ENCODE results near the gene RAP1GDS1.
A peak's percentile ranks its signal among the peaks of the same experiment; 100 is the strongest.

Gene RAP1GDS1, protein sequence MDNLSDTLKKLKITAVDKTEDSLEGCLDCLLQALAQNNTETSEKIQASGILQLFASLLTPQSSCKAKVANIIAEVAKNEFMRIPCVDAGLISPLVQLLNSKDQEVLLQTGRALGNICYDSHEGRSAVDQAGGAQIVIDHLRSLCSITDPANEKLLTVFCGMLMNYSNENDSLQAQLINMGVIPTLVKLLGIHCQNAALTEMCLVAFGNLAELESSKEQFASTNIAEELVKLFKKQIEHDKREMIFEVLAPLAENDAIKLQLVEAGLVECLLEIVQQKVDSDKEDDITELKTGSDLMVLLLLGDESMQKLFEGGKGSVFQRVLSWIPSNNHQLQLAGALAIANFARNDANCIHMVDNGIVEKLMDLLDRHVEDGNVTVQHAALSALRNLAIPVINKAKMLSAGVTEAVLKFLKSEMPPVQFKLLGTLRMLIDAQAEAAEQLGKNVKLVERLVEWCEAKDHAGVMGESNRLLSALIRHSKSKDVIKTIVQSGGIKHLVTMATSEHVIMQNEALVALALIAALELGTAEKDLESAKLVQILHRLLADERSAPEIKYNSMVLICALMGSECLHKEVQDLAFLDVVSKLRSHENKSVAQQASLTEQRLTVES

DNA sequence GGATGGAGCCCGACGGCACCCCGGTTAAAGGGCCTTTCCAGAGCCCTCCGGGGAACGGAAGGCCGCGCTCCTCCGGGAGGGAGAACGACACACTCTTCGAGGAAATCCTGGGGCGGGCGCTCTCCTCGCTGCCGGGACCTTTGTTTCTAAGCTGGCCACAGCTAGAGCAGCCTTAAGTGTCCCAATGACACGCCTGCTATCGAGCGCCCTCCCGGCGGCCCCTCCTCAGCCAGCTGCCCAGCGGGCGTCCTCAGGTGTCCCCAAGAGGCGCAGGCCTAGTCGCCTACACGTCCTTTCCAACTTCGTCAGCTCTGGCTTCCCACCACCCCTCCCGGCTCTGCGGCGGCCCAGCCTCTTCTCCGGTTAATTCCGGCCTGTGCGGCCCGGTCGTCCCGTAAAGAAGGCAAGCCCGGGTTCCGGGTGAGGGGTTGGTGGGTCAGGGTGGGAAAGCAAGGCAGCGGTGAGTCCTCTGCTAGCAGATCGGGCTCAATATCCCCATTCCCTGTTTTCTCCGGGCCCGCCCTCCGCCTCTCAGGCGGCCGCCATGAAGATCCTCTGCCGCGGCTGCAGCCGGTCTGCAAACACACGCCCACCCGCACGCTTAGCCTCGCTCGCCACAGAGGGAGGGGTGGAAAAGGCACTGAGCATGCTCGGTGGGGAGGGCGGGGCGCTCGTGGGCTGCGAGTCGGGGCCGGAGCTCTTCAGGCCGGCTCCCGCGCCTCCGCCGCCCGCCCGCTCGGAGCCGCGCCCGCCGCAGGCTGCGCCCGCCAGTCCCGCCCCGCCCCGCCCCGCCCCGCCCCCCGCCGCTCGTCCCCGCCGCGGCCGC, at the start of gene RAP1GDS1:
RAP1GDS1 (plus strand) TSS at position 806 of the 826 bp plus-strand sequence. CDS start 182 bp downstream, outside the sequence.
- DNase-seq: peak; percentile 94 to 95

DNA sequence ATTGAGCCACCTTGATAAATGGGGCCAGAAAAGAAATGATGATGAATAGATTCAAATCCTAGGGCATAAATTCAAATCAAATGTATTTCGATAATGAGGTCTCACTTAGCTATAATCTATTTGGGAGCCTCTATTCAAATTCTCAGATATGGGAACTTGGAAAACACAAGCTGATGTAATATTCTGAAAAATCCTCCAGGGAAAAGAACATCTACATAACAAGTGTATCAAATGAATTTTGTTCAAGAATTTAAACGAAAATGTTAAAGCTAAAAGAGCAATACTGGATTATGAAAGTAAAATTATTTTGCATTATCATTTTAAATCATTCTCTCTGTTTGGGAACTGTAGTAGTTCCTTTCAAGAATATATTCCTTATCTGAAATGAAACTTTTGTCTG, 38.9 kb upstream of the RAP1GDS1 start:
- no peak for DNase-seq

DNA sequence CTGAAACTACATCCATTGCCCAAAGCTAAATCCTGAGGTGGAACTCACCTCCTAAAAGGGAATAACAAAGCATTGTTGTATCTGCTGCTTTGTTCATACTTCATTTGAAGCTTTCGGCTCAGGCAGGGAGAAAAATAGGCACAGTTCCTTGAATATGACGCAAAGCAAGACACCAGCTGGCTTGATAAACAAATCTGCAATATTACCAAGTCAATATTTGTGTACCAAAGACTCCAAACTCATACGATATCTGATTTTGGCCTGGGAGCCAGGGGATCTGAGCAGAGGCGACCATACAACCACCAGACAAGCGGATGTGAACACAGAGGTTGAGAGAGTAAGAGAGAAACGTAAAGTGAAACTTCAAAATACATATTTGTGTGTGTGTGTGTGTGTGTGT, 34.8 kb upstream of the RAP1GDS1 start:
- DNase-seq: no peak

DNA sequence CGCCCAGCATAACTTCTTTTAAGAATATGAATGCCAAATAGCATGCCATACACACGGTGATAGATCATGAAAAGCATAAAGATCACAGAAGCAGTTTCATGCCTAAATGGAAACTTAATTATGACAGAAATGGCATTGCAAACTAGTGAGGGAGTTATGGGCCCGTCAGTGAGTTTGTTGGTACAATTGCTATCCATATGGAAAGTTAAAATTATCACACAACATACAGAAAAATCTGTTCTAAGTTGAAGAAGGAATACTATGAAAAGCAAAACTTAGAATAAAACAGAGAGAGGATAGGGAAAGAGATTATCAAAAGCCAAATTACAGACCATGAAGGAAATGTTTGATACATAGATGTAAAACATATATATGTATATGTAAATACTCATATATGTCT, 30.2 kb upstream of the RAP1GDS1 start:
- DNase-seq: no peak

DNA sequence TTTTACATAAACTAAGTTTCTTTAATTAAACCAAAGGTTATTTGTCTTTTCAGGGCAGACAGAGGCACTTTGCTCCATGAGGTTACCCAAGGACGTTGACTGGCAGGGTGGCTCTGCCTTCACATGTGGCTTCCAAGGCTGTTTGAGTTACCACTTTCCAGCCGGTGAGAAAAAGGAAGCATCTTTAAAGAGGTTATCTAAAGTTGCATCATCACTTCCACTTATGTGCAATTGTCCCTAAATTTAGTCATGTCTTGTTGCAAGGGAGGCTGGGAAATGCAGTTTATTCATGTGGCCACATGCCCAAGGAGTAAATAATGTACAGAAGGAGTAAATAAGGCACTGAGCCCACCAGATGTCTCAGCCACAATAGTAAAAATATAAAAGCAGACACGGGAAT, 29.0 kb upstream of the RAP1GDS1 start:
- no peak for DNase-seq

DNA sequence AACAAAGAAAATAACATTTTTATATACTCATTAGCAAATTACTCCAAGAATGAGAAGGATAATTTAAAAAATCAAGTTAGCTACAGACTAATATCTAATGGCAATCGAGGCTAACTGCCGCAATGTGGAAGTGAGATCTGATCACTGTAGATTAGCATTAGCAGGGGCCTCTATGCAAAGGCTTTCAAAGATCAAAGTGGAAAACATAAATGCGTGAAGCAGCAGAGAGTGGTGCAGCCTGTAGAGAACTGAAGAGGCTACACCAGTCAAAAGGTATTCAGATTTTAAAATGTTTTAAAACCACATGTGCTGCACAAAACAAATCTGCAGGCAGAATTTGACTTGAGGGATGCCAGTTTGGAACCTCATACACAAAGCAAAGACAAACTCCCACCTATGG, 24.0 kb upstream of the RAP1GDS1 start:
- no peak for DNase-seq

DNA sequence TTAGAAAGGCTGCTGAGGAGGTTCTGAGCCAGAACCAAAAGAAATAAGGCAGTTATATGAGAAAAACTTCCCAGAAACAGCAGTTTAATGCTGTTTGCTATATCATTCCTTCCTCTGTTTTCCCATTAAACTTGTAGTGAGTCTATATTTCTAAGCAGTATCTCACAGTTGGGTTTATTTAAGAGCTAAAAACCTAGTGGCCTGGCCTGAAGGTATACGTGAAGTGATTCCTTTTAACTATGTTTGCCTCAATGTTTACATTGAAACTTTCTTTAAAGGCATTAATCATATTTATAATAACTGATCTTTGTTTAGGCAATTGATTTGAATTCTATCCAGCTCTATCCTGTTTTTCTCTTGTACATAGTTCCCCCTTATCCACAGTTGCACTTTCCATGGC, 19.1 kb upstream of the RAP1GDS1 start:
- DNase-seq: no peak

DNA sequence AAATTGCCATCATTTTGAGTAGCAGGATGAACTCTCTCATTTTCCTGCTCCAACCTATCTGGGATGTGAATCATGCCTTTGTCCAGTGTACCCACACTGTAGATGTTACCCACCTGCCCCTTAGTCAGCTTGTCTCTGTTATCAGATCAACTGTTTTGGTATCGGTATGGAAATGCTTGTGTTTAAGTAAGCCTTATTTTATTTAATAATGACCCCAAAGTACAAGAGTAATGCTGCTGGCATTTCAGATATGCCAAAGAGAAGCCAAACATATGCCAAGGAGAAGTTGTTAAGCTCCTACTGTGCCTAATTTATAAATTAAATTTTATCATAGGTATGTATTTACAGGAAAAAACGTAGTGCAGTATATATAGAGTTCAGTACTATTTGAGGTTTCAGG, 18.6 kb upstream of the RAP1GDS1 start:
- DNase-seq: no peak

DNA sequence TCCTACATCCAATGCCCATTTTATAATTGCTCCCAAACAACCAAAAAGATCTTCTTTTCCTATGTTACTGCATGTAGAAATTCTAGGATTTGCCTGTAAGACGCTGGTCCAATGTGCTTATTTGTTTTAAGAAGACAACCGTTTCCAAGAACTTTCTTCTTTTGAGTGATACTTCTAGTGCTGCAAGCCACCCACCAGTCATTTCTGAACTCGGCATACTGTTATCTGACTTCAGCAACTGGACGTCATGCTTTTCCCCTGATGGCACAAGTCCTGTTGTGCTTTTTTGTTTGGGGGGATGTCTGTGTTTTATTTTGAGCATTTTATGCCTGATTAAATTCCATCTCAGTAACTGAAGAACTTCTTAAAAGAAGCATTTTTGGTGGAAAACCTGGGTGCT, 16.0 kb upstream of the RAP1GDS1 start:
- no peak for DNase-seq

DNA sequence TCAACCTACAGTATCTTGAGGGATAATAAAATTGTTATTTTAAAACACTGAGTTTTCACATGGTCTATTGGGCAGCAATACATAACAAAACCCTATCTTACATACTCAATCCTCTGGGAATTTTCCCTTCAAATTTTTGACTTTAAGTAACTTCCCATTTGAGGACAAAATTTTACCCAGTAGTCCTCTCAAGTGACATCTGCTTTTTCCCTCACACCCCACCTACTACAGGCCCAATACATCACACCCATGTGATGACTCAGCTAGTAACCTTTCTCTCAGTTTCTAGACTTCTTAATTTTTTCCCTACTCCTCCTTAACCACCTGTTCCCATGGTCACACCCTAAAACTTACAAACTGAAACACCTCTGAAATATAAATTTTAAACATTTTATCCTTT, 12.2 kb upstream of the RAP1GDS1 start:
- no peak for DNase-seq

DNA sequence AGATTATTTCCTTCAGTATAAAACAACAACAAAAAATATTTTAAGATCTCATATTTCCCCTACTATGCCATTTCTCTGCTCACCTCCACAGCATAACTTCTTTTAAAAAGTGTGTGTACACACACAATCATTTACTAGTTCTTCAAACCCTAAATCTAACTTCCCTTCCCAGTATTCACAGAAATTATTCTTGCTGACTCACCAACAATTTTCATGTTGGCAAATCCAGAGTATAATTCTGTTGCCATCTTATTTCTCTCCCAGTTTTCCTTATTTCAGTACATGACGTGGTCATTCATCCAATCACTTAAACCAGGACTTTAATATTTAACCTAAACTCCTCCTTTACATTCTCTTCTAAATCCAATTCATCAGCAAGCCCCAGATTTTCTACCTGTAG, 11.4 kb upstream of the RAP1GDS1 start:
- no peak for DNase-seq

DNA sequence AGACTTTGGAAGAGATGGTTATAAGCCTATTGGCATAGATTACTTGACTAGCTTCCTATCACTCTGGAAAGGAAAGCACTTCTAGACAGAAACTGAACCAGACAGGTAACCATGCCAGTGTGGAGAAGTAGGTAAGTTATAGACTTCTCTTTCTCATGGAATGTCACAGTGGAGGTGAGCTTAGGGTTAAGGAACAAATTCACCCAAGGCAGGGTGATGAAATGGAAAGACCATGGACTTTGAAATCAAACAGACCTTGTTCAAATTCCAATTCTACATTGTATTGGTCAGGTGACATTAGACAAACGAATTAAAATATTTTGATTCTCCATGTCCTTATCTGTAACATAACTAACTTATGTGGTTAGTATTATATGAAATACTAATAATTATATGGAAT, 7.7 kb upstream of the RAP1GDS1 start:
- no peak for DNase-seq

DNA sequence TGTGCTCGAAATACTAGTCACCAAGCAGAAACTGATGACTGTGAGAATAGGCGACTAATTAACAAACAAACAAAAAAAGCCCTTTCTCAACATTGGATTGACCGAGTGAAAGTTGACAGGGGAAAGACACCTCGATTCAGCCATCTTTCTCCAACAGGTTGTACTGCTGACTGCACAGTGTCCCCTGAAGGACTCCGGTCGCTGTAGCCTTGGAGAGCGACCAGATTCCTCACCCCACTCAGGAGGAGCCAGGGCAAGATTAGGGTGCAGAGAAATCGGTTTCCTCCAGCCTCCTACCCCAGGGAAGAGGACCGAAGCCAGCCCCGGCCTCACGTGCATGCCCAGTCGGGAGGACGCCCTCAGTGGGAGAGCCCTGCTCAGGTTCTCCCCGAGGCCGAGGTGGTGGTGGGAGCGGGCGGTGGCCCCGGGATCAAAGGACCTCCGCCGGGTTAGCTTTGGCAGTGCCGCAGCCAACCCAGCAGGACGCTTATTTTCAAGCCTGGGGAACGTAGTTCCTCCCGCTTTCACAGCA, 1.1 kb upstream of the RAP1GDS1 start:
- DNase-seq: peak in 1 of 2 experiments; percentile 68

DNA sequence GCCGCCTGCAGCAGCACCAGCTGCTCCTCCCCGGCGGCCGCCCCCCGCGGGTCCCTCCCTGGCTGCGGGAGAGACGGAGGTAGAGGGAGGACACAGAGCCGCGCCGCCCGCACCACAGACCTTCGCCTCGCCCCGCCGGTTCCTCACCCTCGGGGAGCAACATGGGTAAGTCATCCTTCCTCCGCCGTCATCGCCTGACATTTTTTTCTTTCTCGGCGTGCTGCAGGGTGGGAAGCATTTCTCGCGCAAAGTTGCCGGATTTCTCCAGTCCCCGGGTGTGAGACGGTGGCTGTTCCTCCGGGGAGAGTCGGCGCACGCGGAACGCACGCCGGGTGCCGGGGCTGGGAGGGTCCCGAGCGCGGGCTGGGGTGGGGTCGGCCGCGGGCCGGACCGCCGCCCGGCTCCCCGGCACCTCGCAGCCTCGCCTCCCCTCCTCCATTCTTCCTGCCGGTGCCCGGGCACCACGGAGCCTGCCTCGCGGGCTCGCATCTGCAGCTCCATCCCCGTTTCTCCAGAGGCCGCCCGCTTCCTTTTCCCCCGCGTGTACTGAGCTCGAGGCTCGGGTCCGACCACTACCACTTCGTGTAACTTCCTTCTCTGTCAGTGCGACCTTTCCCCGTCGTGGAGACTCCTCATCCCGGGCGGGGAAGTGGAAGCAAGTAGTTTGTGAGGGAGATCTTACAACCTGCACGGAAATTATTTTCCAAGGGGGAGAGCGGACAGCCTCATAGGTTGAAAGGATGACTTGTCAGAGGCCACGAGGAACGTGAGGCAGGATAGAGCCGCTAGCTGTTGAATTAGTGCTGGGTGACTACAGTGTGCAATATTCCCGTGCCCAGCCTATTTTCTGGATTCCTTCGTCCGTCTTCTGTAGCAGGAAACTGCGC, 464 bp downstream of the RAP1GDS1 start:
- DNase-seq: peak; percentile 66 to 76

DNA sequence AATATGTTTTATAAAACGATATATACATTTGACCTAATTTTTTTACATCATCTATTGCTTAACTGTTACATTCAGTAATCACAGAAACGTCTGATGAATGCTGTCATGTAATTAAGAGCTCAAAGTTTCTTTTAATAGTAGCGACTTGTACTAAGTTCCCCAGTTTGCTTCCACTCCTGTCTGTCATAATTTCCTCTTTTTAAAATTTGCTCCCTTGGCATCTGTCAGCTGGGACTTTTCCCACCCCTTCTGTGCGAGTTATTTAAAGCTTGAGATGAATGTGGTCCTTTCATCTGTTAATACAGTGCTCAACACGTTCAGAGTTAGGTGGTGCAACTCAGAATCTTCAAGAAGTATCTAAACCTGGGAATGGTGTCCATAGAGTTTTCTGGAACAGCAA, 1.2 kb downstream of the RAP1GDS1 start:
- DNase-seq: no peak

DNA sequence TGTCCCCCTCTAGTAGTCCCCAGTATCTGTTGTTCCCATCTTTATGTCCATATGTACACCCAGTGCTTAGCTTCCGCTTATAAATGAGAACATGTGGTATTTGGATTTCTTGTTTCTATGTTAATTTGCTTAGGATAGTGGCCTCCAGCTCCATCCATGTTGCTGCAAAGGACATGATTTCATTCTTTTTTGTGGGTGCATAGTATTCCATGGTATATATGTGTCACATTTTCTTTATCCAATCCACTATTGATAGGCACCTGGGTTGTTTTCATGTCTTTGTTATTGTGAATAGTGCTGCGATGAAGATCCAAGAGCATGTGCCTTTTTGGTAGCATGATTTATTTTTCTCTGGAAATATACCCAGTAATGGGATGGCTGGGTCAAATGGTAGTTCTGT, 6.3 kb downstream of the RAP1GDS1 start:
- no peak for DNase-seq

DNA sequence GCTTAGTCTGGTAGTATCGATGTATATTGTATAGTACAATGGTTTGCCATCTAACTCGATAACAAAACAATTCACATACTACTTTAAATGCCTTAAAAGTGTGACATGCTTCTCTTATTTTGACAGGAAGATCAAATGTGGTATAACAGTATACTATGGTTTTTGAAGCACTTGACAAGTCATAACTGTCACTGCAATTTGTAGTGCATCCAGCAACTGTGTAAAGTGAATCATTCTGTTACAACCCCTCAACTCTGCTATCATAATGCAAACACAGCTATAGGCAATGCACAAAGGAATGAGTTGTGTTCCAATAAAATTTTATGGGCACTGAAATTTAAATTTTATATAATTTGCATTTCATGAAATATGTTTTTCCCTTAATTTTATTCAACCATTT, 14.0 kb downstream of the RAP1GDS1 start:
- no peak for DNase-seq

DNA sequence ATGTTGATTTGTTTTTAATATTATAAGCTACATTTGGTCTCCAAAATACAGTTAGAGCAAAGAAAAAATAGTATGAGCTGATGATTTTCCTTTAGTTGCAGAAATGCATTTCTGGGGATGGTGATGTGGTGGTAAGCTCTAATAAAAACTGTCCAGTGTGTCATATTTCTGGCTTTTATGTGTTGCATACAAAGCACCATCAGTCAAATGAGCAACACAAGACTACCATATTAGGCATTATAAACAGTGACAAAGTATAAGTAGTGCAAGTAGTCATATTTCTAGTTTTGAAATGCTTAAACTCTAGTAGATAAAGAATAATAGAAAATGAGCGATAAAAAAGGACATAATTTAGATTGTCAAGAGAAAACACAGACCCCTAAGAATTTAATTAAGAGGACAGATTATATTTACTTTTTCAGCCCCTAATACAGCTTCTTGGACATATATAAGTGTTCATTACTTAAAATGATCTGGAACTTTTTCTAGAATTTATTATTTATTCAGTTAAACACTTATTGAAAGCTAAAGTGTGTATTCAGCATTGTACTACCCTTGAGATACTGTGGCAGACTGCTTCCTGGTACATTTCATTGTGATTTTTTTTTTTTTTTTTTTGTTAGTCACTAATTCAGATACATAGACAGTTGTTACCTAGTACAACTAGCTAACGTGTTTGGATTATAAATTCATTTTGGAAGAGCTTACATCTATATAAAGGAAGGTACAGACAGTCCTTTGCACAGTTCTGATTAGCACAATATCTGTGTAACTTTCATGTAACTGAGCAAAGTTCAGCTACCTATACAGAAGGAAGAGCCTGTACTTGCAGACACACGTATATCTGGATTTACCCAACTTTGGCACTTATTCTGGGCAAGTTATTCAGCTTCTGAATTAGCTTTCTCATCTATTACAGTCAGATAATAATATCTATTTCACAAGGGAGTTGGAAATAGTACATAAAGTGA, 22.3 kb downstream of the RAP1GDS1 start:
- DNase-seq: no peak

DNA sequence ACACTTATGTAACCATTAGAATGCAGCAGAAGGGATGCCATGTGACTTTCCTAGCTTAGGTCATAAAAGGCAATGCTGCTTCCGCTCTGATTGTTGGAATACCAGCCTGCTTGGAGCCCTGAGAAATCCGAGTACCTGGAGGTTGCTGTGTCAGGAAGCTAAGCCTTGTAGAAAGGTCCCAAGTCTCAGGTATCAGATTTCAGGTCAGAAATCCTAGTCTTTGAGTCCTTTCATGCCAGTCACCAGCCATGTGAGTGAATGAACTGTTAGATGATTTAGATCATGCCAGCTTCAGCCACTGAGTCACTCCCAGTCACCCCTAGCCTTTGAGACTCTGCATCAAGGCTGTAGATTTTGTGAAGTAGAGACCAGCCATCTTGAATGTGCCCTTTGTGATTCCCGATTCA, 23.5 kb downstream of the RAP1GDS1 start:
- DNase-seq: no peak

DNA sequence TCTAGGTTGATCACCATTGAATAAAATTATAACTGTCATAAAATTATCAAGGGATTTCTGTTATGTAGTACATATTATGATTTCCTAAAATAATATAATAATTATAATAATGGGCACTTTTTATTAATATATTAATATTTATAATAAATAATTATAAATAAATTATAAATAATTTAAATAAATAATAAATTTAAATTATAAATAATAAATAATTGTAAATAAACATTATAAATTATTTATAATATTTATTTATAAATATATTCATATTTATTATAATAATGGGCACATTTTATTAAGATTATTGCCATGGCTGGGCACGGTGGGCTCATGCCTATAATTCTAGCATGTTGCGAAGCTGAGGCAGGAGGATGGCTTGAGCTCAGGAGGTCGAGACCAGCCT, 24.5 kb downstream of the RAP1GDS1 start:
- no peak for DNase-seq

DNA sequence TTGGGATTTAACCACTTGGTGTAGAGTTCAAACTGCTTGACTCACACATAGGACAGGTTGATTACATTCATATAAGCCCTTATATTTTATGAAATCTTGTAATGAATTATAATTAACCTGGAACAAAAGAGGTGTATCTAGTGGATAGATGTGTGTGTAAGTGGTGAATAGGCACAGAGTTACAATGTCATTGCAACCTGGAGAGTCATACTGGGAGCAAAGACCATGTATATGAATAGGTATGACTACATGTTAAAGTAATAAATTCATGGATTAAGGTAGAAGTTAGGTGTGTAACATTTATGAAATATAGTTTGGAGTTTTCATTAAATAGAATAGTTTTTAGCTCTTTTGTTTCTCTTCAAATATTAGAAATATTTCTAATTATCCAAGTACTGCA, 26.1 kb downstream of the RAP1GDS1 start:
- no peak for DNase-seq
